ENCODE data around the gene PKD1L1. TPM values are rescaled to one million over a fixed set of nuclear protein-coding genes. Genes with fewer than 3 reads are reported as not detected.

PKD1L1 gene
- total RNA-seq, 1 donor from 2014 or later, result under 0.01 TPM

GRCh38 chr7:47905076-47905920 is 43.0 kb downstream of the PKD1L1 start:
- DNase-seq (ENCODE audit: low spot score), result no peak

GRCh38 chr7:47902013-47902412 is 46.3 kb downstream of the PKD1L1 start:
- DNase-seq (ENCODE audit: low spot score), result no peak

GRCh38 chr7:47901542-47901941 is 46.7 kb downstream of the PKD1L1 start:
- DNase-seq (ENCODE audit: low spot score), result no peak

GRCh38 chr7:47897831-47898230 is 50.4 kb downstream of the PKD1L1 start:
- DNase-seq (ENCODE audit: low spot score), result no peak

GRCh38 chr7:47896809-47897423 is 51.4 kb downstream of the PKD1L1 start:
- DNase-seq (ENCODE audit: low spot score), result no peak

GRCh38 chr7:47895026-47895425 is 53.2 kb downstream of the PKD1L1 start:
- no peak for DNase-seq (ENCODE audit: low spot score)

GRCh38 chr7:47893721-47894365 is 54.4 kb downstream of the PKD1L1 start:
- no peak for DNase-seq (ENCODE audit: low spot score)

- no peak for DNase-seq (ENCODE audit: low spot score)
Observed at GRCh38 chr7:47893238-47893637, 55.0 kb downstream of the PKD1L1 start.

GRCh38 chr7:47890606-47891005 is 57.7 kb downstream of the PKD1L1 start:
- DNase-seq (ENCODE audit: low spot score), result no peak

GRCh38 chr7:47890125-47890524 is 58.1 kb downstream of the PKD1L1 start:
- DNase-seq (ENCODE audit: low spot score), result no peak

GRCh38 chr7:47889723-47890122 is 58.5 kb downstream of the PKD1L1 start:
- no peak for DNase-seq (ENCODE audit: low spot score)

- DNase-seq (ENCODE audit: low spot score), result peak; percentile 16
Observed at GRCh38 chr7:47888371-47889265, 59.6 kb downstream of the PKD1L1 start.

- DNase-seq (ENCODE audit: low spot score), result no peak
Observed at GRCh38 chr7:47887016-47887640, 61.1 kb downstream of the PKD1L1 start.

- DNase-seq (ENCODE audit: low spot score), result no peak
Observed at GRCh38 chr7:47885987-47886811, 62.1 kb downstream of the PKD1L1 start.

GRCh38 chr7:47885309-47885986 is 62.8 kb downstream of the PKD1L1 start:
- no peak for DNase-seq (ENCODE audit: low spot score)

- DNase-seq (ENCODE audit: low spot score), result no peak
Observed at GRCh38 chr7:47884675-47885074, 63.6 kb downstream of the PKD1L1 start.

- no peak for DNase-seq (ENCODE audit: low spot score)
Observed at GRCh38 chr7:47882635-47883034, 65.6 kb downstream of the PKD1L1 start.

GRCh38 chr7:47881256-47881655 is 67.0 kb downstream of the PKD1L1 start:
- no peak for DNase-seq (ENCODE audit: low spot score)

- DNase-seq (ENCODE audit: low spot score), result no peak
Observed at GRCh38 chr7:47878662-47879061, 69.6 kb downstream of the PKD1L1 start.

- no peak for DNase-seq (ENCODE audit: low spot score)
Observed at GRCh38 chr7:47877336-47877735, 70.9 kb downstream of the PKD1L1 start.
